Endothelial cell of hepatic sinusoid (primary cell): ENCODE measurements around the gene EPC1.
"Not testable (repeated sequence)": the region's sequence is repeated elsewhere in the genome, so short reads cannot be mapped to it uniquely, and the experiment has no call there.

Experiments
- in situ Hi-C: cut with HindIII; loops from 2 replicates; pipeline ENCODE4 v1.10.0; 2017; ENCODE audit warnings: low sequenced_read_pairs

The EPC1 gene

DNA sequence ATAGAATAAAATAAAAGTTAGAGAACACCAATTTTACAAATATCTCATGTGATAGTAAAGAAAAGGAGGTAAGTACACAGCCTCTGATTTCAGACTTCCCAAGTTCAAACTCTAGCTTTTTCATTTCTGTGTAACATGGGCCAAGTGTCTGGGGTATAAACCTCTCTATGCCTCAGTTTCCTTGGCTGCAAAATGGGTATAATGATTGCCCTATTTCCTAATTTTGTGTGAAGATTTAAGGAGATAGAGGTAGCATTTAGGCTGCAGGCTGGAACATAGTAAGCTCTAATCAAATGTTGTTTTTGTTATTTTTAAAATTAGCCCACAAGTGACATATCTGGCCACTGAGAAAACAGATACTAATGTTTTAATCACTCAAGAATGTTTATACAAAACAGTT, 26.1 kb upstream of the EPC1 start:
- in situ Hi-C loops = loop anchor here (5.0 kb wide), 1 partner anchor 91 kb away; no protein-coding TSS in a partner anchor

DNA sequence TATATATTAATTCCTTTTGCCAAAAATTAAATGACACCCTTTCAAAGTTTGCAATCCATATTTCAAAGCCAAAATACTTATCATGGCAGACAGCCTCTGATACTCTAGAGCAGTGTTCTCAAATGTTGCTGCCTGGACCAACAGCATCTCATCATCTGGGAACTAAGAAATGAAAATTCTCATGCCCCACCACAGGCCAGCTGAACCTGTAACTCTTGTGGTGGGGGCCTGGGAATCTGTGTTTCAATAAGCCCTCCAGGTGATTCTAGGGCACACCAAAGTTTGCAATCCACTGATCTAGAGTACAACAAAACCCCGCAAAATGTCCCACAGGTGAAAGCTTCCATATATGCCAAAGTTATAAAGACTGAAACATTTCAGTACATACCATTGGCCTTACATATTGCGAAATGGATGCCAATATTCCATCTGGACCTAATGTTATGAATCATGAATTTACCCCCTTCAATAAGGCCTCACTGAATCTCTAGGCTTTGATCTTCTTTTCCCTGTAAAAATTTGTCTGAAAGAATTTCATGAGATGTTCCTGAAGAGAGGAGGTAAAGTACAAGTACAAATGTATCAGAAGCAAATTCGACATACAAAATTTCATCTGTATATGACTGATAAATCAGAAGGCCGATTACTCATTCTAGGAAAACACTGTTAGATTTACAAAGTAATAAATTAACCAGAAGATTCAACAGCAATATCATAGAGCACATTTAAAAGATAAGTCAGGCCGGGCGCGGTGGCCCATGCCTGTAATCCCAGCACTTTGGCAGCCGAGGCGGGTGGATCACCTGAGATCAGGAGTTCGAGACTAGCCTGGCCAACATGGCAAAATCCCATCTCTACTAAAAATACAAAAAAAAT, 25.3 kb upstream of the EPC1 start:
- in situ Hi-C loops = loop anchor here (5.0 kb wide), 1 partner anchor 90 kb away; no protein-coding TSS in a partner anchor

DNA sequence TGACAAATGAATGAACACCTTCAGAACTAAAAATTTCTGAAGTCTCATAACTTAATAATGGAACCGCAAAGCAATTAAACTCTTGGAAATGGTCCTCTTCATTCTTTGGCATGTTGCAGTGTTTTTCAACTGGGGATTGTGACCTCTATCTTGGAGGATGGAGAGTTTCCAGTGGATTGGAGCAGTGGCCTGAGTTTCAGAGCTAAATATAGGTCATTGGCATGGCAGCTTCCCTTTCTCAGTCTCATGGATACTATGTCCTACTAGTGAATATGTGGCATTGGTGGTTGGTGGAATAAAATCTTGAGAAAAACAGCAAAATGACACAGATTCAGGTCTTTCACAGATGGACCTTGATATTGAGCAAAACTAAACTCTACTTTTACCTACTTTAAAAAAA, 24.1 kb upstream of the EPC1 start:
- in situ Hi-C loops = loop anchor here (5.0 kb wide), 1 partner anchor 89 kb away; no protein-coding TSS in a partner anchor

DNA sequence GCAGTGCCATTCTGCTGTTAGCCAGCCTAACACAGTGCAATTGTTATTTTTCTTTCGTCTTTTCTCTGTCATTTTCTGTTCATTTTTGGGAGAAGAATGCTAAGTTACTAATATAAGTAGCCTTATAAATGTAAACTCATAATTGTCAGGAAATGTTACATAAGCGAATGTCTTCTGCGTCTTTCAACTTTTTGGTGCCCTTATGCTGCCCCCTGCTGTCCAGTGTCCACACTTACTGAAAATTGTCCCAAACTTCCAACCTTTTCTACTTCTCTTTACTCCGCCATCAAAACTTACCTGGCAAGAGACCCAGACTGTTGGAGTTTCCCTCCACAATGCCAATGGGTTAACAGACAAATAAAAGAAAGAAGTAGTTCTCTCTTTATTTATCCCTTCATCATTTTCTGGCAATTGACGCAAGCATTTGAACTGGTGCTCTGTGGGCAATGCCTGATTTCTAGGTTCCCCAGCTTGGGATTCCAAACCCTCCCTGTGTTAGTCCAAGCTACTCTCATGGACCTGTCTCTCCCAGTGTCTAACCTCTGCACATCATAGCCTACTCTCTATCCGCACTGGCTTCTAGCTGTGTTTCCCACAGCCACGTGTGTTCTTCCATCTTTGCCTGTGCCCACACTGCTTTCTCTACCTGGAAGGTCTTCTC, 21.0 kb upstream of the EPC1 start:
- in situ Hi-C loops = no loop called here

DNA sequence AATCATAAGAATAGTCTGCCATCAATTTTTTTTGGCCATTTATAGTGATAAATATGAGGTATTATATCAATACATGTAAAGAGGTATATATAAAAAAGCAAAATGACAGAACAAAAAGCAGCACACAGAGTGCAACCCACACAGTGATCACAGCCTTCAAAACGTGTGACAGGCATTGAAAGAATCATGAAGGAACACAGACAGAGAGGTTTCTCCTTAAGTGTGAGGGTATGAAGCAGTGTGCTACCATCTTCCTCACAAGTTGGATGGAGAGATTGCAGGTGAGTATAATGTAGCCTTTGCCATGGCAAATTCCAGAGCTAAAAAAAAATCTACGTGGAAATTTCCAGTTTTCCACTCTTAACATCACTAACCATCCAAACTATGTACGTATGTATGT, 19.6 kb upstream of the EPC1 start:
- in situ Hi-C loops = no loop called here

DNA sequence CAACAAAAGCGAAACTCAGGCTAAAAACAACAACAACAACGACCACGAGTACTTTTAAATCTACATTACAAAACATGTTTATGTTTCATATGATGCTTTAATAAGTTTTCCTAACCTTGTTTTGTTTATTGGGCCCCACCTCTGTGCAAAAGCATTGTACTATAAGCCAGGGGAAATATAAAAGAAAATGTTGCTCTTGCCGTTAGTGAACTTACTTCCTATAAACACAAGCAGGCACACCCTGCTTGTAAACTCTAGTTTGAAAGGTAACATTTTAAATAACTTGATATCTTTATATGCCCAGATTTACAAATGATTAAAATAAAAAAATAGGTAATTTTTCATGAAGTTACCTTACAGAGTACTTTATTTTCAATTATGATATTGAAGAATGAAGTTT, 19.2 kb upstream of the EPC1 start:
- in situ Hi-C loops = no loop called here

DNA sequence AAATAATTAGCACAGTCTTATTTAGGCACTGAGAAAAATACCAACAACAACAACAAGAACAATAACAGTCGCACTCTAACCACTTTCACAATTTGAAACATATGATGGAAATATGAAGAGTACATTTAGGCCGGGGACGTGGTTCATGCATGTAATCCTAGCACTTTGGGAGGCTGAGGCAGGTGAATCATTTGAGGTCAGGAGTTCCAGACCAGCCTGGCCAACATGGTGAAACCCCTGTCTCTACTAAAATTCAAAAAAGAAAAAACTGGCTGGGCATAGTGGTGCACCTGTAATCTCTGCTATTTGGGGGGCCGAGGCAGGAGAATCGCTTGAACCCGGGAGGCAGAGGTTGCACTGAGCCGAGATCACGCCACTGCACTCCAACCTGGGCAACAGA, 18.4 kb upstream of the EPC1 start:
- in situ Hi-C loops = not testable (repeated sequence)

DNA sequence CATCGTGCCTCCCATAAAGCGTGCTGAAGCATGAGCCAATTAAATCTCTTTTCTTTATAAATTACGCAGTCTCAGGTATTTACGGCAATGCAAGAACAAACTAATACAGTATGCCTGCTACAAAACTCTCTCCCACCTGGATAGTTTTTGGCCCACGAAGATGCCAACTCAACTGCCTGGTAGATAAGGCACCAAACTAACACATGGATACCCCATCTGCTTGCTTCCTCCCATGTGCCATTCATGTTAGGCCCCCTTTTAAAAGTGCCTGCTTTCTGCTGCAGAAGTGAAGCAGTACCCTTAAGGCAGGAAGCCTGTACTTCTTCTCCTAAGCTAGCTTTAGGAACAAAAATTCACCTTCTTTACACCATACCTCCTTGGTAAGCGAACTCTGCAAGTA, 15.6 kb upstream of the EPC1 start:
- in situ Hi-C loops = no loop called here

DNA sequence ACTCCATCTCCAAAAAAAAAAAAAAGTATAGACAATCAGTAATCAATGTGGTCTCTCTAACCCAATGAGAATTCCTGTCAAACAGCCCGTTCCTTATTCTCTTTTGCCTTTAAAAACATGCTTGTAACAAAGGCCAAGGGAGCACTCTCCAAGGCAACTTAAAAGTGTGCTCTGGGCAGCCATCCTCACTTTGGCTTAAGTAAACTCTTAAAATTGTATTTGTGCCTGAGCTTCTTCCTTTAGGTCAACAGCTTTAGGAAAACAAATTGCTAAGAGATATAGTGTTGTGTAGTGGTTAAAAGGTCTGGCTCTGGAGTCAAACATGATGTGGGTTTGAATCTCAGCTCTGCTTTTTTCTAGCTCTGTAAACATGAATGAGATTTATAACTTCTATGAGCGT, 13.9 kb upstream of the EPC1 start:
- in situ Hi-C loops = no loop called here

DNA sequence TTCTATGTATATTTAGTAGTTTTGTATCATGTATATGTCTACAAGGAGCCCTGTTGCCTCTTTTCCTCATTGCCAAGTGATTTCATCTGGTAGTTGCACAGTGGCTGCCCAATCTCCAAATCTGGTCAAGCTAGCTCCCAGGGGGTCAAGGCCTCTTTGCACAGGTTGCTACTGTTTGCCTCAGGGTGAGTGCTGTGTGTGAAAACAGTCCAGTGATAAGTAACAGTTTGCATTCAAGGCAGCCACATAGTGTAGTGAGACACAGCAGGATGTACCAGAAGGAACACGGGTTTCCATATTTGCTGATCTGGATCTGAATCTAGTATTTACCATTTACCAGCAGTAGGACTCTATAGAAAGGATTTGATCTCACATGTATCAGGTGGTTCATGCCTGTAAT, 13.3 kb upstream of the EPC1 start:
- in situ Hi-C loops = no loop called here

DNA sequence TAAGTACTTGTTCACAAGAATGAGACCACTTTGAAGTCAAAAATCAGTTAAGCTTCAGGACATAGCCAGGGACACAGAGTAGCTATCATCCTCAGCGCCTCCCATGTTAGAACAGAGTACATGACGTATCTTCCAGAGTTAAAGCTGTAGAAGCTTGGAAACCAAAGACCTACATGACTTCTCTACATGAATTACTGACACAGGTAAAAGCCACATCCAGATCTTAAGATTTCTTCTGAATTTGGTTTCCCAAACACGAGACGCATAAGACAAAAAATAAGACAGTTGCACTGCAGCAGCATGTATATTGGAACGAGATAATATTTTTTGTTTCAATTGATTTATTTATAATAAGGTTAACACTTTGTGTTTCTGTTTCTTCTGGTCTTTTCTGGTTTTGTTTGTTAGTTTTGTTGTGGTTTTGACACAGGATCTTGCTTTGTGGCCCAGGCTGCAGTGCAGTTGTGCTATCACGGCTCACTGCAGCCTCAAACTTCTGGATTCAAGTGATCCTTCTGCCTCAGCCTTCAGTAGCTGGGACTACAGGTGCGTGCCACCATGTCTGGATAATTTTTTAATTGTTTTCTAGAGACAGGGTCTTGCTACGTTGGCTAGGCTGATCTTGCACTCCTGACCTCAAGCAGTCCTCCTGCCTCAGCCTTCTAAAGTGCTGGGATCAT, 10.2 kb upstream of the EPC1 start:
- in situ Hi-C loops = no loop called here

DNA sequence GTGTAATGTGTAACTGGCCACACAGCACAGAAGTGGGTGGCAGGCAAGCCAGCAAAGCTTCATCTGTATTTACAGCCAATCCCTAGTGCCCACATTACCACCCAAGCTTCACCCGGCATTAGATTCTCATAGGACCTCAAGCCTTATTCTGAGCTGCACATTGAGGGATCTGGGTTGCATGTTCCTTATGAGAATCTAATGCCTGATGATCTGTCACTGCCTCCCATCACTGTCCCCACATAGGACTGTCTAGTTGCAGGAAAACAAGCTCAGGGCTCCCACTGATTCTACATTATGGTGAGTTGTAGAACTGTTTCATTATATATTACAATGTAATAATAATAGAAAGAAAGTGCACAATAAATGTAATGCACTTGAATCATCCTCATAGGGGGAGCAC, 7.7 kb upstream of the EPC1 start:
- in situ Hi-C loops = not testable (repeated sequence)

DNA sequence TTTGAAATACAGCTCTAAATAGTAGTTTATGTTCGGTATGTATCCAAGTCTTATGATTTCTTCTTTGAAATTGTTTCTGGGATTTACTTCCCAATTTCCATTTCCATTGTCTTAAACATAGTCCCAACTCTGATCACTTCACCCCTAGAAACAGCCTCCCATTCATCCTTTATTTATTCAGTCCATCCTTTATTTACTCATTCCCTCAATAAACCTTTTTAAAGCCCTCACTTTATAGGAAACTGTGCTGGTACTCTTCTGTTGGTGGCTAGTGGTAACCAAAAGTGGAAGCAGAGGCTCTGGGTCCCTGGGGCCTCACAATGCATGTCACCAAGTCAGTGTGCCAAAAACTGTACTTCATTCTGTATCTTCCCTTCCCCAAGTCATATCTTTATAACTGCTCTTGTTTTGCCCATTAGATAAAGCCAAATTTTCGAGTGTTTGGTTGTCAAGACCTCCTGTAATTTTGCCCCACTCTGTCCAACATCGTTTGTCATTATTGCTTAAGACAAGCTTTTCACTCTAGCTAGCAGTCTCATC, 3.9 kb upstream of the EPC1 start:
- in situ Hi-C loops = no loop called here

DNA sequence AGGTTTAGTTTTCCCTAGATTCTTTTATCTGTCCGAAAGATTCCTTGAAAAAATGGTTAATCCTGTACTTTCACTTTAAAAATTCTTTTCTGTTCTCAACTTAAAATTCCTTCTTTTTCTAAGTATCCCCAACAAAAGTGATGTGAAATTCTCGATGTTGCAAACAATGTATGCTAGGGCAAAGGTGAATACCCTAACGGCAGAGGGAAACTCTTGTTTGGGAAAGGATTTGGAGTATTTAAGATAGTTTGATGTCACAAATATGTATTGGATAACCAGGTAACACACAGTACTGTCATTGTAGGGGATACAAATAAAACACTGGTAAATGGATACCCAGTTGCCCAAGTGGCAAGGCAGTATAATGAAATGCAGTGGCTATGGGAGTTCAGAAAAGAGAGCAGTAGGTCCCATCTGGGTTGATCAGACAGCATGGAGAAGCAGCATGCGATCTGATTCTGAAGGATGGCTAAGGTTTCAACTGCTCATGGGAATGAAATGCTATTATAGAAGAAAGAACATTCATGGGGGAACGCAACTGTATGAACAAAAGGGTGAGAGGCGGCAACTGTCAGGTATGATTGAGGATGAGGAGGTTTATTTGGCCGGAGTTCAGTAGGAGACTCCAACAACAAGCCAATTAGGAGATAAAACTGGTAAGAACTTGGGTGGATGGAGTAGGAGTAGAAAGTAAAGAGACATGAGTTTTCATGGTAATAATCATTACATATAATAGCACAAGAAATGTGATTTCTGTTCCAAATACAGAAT, 3.2 kb upstream of the EPC1 start:
- in situ Hi-C loops = no loop called here

DNA sequence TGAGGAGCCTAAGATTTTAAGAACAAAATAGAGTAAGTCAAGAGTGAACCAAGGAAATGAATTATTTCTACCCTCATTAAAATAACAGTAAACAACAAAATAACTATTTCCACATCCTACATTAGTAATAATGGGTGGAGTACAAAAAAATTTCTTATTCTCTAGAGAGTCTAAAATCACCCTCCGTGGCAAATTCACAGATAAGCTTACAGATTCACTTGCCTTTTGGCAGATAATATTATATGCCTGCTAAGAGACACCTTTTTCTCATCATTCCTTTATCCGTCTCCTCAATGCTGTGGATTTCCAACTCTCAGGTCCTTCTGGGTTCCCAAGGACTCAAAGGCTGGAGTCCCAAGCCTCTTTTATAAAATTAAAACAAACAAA, 2.2 kb upstream of the EPC1 start:
- in situ Hi-C loops = no loop called here

DNA sequence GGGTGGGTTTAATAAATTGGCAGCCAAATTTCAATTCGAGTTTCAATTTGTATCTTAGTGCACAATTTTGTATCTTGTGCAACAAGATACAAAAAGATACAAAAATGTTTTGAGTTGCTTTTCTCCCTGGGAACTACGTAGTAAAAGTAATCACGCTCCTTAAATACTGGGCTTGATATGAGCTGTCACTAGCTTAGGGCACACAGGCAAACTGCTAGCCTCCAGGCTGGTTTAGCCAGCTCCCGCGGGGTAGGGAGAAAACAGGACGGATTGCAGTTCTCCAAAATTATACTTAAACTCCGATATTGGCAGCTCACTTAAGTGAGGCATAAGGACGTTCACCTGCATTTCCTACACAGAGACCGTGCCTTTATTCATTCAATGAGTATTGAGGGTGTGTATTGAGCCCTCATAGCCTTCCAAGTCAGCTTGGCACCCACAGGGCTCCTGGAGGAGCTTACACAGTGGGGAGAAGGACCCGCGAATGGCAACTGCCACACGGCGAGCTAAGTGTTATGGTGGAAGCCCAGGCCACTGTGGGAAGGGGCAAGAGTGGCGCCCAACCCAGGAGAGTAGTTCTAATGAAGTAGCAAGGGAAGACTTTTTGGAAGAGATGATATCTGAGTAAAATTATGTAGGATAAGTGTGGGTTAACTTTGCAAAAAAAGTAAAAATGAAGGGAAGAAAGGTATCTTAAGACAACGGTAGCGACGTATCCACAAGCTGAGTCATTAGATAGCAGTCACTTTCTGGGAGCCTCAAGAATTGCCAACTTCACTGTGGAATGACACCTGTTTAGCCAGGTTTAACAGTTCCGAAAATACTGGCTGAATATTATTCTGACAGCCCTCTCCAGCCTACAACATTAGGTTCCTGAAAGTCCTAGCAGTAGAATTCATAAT, 1.6 kb upstream of the EPC1 start:
- in situ Hi-C loops = no loop called here

DNA sequence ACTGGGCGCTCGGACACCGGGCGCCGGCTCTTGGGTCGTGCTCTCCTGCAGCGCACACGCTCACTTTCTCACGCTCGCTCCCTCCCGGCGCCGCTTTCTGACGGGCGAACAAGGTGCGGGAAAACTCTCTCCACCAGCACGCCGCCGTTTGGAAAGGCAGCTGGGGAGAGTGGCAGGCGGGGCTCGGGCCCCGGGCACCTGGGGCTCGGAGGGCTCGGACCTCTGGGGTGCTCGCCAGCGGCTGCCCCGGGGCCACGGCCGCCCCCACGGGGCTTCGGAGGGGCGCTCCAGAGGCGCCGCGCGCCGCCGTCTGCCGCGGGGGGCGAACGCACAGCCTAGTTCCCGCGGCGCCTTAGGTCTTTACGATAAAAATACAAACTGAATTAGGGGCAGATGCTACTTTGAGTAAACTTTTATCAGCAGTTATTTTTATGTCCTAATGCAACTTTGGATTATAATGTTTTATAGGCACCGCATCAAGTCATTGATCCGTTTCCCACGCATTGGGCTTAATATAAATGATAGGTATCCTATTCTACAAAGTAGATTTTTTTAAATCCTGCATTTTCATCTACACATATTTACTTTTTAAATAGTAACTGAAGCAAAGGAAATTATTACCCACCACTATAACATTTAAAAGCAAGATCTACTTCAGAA, 535 bp upstream of the EPC1 start:
- in situ Hi-C loops = no loop called here

DNA sequence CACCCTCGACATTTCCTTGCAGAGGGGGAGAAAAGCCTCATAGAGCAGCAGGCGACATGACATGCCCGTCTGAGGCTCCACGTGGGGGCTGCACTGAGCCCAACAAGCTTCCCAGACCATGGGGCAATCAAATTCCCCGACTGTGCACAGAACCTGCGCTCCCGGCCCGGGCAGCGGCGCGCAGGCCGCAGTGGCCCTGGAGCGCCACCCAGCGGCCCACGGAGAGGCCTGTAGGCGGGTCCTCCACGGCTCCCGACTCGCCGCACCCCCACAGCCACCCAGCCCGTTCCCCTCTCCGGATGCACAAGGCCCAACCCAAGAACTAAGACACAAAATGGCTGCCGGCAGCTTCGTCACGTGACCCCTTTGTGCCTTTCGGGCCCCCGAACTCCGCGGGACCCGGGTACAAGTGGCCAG, 816 bp downstream of the EPC1 start:
- in situ Hi-C loops = no loop called here

DNA sequence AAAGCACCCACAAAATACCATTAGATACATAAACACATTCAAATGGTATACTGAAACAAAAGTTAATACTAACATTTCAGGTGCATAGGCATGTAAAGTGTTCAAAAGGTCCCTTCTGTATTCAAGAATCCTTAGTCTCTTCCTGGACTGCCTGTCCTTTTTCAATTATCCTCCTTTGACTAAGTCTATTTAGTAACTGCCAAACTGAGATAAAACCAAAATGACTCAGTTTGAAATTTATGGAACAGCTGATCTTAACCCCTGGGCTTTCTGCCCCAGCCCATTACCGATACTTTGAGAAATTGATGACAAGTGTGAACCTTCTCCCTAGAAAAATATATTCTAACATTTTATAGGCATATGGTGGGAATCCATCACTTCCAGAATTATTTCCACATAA, 5.4 kb downstream of the EPC1 start:
- in situ Hi-C loops = no loop called here
